Spleen (tissue), 7 donors: Measurements from ENCODE around the gene ANP32D.
A peak's percentile ranks its signal among the peaks of the same experiment; 100 is the strongest.

Experiments
- POLR2A ChIP-seq, 3 donors: fragments of 450-650 bp; IDR thresholded peaks; one replicate each; pipeline ENCODE4 v1.5.1; 2017; ENCODE audit warnings: antibody characterized with exemption in 3 of 3, mild to moderate bottlenecking in 1 of 3
- TF ChIP-seq, protein P1 (sequence below), 11 experiments: fragments of 200-600 bp in 7 of 11; fragments of 450-650 bp in 4 of 11; sonication (generic) in 4 of 11; IDR thresholded peaks in 8 of 11; conservative IDR thresholded peaks in 3 of 11; 1 replicate in 7 of 11; 2 replicates in 4 of 11; pipeline versions ENCODE4 v1.4.0 to v1.8.0; 2016 to 2021; ENCODE audit warnings: antibody characterized with exemption in 11 of 11, inconsistent platforms in 4 of 11, mild to moderate bottlenecking in 1 of 11
- donor health status: DM: no; HTN: no; CAD: no; lungs with moderate emphysema.
- donor health status: DM: no; HTN: no; CAD: no.
- donor health status: DM: no; HTN: no; CAD: no.

DNA sequence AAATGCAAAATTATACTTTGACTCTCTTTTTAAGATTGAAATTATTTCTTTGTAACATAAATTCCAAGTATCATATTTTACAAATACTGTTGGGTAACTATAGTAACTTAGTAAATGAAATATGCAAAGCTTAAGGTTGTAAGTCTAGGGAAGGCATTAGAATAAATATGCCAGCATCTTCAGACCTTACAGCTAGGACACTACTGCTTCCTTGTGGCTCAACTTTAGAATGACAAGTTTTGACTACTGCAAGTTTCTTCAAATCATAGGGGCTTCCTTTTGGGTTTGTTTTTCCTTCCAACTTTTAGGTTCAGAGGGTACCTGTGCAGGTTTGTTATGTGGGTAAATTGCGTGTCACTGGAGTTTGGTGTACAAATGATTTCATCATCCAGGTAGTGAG is 17.7 kb upstream of the ANP32D start:
- TF ChIP-seq, protein P1, sequence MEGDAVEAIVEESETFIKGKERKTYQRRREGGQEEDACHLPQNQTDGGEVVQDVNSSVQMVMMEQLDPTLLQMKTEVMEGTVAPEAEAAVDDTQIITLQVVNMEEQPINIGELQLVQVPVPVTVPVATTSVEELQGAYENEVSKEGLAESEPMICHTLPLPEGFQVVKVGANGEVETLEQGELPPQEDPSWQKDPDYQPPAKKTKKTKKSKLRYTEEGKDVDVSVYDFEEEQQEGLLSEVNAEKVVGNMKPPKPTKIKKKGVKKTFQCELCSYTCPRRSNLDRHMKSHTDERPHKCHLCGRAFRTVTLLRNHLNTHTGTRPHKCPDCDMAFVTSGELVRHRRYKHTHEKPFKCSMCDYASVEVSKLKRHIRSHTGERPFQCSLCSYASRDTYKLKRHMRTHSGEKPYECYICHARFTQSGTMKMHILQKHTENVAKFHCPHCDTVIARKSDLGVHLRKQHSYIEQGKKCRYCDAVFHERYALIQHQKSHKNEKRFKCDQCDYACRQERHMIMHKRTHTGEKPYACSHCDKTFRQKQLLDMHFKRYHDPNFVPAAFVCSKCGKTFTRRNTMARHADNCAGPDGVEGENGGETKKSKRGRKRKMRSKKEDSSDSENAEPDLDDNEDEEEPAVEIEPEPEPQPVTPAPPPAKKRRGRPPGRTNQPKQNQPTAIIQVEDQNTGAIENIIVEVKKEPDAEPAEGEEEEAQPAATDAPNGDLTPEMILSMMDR (IDR thresholded peaks at IDR 0.05 in 8 of 11, conservative IDR thresholded peaks at IDR 0.05 in 3 of 11): peak in 8 of 11 experiments; percentile 32 to 58 (median 48)
- TF ChIP-seq POLR2A (IDR thresholded peaks at IDR 0.05): no peak
